GM19438 (cell line): ENCODE measurements around the gene GNG13.
"Not testable (repeated sequence)": the region's sequence is repeated elsewhere in the genome, so short reads cannot be mapped to it uniquely, and the experiment has no call there.

Experiments
- ATAC-seq: cut with Tn5 transposase; IDR thresholded peaks from one replicate; pipeline ENCODE4 v1.9.1; 2021; ENCODE audit warnings: low read depth; ENCODE audit not compliant: unreplicated experiment

GNG13 gene

DNA sequence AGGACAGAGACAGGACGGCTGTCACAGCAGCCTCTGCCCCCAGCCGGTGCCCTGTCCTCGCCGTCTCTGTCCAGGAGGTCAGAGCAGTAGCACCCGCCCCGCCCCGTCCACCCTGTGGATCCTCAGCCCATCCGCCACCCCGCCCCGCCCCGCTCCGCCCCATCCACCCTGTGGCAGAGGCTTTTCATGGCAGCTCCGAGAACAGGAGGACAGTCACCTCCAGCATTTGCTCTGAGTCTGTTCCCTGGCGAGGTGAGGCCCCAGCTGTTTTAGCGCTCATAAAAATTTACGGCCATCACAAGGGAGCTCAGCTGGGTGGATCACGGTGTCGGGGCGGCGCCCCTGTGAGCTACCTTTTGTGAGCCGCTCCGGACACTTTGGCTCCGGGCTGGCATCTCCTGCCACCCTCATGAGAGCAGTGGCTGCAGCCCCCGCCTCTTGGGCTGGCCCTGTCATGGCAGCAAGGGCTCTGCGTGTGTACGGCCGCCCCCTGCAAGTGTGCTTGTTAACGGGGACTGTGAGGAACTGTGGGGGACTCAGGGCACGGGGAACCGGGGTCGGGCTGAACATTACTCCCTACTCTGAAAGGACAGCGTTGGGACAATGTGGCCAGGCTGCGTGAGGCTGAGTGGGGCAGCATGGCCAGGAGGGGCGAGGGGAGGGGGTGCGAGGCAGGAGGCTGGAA lies 32.3 kb upstream of the GNG13 start:
- ATAC-seq: no peak

DNA sequence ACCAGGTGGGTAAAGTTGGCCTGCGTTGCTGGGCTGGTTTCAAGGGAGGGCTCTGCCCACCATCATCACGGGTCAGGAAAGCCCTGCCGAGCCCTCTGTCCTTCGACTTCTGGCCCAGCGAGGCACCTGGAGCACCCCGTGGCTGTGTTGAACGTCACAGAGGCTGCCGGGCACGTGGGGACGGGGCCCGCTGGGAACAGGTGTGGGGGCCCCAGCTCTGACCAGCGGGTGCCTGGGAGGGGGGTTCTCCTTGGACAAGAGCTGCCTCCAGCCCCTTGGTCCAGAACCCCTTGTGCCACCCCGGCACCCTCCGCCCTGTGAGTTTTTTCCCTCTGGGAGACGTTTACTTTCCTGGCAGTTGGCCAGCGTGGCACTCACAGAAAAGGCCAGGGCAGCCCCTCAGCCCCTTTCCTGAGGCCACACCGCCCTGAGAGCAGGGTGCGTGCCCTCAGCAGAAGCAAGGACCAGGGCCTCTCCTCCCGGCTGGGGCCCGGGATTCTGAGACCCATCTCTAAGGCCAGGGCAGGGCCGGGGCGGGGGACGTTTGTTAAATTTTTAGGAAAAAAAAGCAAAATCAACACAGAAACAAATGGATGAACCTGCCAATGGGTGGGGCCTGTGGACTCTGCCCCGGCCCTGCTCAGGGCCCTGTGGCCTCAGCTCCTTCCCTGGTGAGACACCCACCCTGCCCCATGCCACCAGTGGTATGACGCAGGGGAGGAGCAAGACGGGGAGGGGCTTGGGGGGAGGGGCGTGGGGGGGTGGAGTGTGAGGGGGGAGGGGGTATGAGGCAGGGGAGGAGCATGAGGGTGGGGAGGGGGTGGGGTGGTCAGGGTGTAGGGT lies 31.3 kb upstream of the GNG13 start:
- ATAC-seq: no peak

- ATAC-seq: no peak
Observed at GRCh38 chr16:830871-831570, 30.5 kb upstream of the GNG13 start.

DNA sequence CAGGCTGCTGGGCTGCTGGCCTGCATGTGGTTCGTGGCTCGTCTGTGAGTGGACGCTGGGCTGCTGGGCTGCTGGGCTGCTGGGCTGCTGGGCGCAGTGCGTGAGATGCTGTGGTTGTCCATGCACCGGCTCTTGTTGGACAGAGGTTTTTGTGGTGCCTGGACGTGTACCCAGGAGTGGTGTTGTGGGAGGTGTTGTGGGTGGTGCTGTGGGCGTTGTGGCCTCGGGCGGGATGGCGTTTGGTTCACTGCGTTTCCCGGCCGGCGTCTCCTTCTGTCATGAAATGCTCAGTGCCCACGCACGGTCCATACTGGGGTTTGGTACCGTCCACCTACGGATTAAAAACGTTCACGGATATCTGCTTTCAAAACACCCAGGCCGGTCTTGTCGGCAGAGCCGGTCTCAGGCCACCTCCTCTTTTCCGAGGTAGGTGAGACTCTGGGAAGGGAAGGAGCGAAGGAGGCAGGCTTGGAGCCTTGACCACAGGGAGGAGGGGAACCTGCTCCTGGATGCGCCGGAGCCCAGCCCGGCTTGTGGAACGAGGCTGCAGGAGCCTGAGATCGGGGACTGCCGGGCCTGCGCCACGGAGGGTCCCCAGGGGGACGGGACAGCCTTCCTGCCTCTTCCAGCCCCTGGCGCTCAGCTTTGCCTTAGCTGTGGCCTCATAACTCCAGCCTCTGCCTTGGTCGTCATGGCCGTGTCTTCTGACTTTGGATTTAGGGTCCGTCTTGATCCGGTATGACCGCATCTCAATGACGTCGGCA lies 29.8 kb upstream of the GNG13 start:
- no peak for ATAC-seq

DNA sequence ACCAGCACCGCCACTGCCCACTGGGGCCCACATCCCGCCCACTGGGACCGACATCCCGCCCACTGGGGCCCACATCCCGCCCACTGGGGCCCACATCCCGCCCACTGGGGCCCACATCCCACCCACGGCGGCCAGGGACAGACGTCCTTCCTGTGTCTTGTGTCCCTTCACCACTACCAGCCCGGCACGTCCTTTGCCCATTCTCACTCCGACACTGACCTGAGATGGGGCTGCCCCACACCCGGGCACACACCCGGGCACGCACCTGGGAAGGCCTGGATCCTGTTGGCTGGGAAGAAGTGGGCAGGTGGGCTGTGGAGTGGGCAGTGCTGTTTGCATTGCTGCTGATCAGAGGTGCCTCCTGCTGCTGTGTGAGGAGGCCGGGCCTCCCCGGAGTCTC lies 28.4 kb upstream of the GNG13 start:
- no peak for ATAC-seq

DNA sequence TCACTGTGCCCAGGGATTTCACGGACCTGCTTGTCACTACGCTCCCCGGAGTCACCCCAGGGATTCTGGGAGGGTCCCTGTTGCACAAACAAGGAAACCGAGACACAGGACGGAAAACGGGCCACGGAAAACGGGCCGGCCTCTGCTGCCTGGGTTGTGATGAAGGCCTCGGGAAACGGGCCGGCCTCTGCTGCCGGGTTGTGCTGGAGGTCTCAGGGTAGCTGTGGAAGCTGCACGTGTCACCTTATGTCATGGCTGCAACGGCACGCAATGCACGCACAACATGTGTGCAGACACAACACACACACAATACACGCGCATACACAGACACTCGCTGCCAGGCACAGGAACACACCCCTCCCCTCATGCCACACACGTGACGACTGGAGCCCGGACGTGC lies 27.0 kb upstream of the GNG13 start:
- no peak for ATAC-seq

GRCh38 chr16:825341-826061 lies 25.0 kb upstream of the GNG13 start:
- ATAC-seq: no peak

GRCh38 chr16:824601-825000 lies 24.1 kb upstream of the GNG13 start:
- ATAC-seq: no peak

DNA sequence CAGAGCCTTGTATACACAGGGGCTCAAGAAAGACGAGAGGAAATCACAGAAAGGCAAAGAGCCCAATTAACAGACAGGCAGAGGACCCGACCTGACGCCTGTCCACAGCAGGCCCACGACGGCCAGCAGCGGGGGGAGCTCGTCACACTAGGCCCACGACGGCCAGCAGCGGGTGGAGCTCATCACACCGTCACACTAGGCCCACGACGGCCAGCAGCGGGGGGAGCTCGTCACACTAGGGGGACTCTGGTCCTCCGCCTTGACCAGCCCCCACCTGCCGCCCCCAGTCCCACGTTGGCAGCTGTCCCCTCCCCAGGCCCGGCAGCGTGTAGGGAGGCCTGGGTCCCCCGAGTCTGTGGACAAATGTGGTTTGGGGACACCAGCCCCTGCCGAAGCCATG lies 23.7 kb upstream of the GNG13 start:
- no peak for ATAC-seq

- ATAC-seq: no peak
Observed at GRCh38 chr16:822909-823297, 22.4 kb upstream of the GNG13 start.

- ATAC-seq: no peak
Observed at GRCh38 chr16:822174-822908, 21.8 kb upstream of the GNG13 start.

DNA sequence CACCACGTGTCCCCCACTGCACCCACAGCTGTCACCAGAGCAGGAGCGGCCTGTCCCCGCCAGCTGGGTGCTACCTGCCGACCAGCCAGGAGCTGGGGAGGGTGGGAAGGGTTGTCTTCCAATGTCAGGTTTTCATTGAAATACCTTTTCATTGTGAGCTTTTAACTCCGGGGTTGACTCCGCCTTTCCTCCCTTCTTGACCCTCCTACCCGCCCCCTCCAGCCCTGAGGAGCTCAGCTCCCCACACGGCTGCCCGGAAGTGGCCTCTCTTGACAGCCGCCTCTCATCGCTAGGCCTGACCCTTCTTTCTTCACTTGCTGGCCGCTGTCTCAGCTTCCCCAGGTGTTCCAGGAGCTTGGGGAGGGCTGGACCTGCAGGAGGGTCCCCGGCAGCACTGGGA lies 21.2 kb upstream of the GNG13 start:
- ATAC-seq: no peak

- no peak for ATAC-seq
Observed at GRCh38 chr16:820748-821147, 20.2 kb upstream of the GNG13 start.

GRCh38 chr16:820044-820408 lies 19.5 kb upstream of the GNG13 start:
- ATAC-seq: not testable (repeated sequence)

DNA sequence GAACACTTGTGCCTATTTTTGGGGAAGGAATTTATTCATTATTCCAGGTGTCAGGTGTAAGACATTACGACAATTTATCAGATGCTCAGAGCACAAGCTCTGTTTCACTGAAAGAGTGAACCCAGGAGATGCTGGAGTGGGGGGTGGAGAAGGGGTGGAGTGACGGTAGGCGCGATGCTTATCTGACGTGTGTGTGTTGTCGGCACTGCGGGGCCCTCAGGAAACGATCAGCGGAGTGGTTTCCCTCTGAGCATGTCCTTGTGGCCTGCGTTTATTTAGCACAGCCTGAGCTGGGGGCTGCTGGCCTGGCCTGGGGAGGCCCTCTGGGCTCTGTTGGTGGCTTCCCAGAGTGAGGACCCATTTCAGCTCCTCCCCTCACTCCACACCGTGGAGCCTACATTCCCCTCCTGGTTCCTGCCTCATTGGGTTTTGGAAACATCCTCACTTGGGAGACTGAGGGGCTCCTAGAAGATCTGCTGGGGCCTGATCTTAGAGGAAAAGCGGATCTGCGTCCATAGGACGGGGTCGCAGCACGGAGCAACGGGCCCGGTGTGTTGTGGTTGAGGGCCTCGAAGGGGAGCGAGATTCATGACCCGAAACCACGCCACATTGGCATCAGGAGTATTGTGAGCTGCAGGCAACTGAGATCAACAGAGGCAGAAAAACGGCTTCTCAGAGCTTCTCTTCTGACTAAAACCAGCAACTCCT lies 19.0 kb upstream of the GNG13 start:
- no peak for ATAC-seq

DNA sequence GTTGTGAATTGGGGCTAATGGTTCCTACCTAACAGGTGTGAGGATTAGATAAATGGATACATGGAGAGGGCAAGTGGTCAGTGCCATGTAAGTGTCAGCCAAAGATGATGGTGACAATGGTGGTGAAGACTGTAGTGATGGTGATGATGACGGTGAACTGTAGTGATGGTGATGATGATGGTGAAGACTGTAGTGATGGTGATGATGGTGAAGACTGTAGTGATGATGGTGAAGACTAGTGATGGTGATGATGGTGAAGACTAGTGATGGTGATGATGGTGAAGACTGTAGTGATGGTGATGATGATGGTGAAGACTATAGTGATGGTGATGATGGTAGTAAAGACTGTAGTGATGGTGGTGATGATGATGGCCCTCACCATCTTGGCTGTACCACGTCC lies 18.1 kb upstream of the GNG13 start:
- no peak for ATAC-seq

DNA sequence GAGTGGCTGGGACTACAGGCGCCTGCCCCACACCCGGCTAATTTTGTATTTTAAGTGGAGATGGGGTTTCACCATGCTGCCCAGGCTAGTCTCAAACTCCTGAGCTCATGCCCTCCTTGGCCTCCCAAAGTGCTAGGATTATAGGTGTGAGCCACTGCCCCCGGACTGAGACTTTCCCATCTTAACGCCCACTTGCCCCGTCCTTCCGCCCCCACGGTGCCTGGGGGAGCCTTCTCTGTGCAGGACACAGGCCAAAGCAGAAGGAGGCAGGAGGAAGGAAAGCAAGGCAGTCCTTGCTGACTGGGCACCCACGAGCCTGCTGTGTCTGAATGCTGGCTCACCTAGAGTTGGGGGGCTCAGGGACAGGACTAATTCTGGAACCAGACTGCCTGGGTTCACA lies 17.6 kb upstream of the GNG13 start:
- no peak for ATAC-seq

DNA sequence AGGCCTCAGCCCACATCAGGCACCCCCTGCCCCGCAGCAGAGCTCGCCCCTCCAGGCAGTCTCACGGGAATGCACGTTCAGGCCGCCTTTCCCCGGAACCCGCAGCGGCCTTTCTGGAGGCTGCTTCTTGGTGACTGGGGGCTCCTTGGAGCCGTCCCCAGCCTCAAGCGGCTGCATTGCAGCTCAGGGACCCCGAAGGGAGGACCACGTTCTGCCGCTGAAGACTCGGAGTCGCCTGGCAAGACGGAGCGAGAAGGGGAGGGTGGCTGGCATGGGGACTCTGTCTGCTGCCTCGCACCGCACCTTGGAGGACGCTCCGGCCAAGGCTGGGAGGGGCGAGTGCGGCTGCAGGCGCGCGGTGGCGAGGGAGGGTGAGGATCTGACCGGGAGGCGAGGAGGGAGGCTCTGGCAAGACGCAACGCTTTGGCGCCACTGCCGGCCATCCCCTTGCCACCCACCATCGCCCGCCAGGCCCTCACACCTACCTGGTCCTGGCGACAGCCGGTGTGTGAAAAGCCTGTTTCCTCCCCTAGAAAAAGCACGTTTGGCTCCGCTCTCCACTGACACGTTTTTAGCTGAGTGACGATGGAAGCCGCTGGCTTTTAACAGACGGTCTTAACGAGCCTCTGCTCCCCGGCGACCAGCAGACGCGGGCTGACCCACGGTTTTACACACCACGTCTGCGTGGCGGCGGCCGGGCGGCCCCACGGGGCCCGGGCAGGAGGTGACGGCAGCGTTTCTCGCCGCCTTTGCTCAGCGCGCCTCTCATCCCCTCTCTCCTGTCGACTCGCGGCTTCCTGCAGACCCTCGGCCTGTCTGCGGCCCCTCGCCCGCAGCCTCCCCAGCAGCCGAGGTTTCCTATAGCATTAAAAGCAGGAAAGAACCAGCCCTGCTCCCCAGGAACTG lies 16.7 kb upstream of the GNG13 start:
- ATAC-seq: no peak
